HTERT RPE-1 (cell line): ENCODE data around the gene FAM107B.
"Not testable (repeated sequence)": the region's sequence is repeated elsewhere in the genome, so short reads cannot be mapped to it uniquely, and the experiment has no call there.

Experiments
- in situ Hi-C: fragments of 300-500 bp; cut with MboI; formaldehyde crosslinking; loops from 4 replicates; pipeline ENCODE4 v1.14.3; 2020; ENCODE audit warnings: low sequenced_read_pairs

The FAM107B gene

GRCh38 chr10:14774797-14775196, at the start of gene FAM107B:
Gene FAM107B (minus strand): TSS chr10:14774897. CDS start chr10:14774663, 234 bp downstream.
- in situ Hi-C loops: no loop called here

- in situ Hi-C loops: no loop called here
Measured at GRCh38 chr10:14823966-14824365, 49.3 kb upstream of the FAM107B start.

GRCh38 chr10:14822879-14823755, 48.4 kb upstream of the FAM107B start:
- in situ Hi-C loops: no loop called here

GRCh38 chr10:14821635-14822375, 47.1 kb upstream of the FAM107B start:
- in situ Hi-C loops: no loop called here

GRCh38 chr10:14820775-14821154, 46.1 kb upstream of the FAM107B start:
- in situ Hi-C loops: no loop called here

- in situ Hi-C loops: no loop called here
Measured at GRCh38 chr10:14820010-14820774, 45.5 kb upstream of the FAM107B start.

GRCh38 chr10:14816717-14817116, 42.0 kb upstream of the FAM107B start:
- in situ Hi-C loops: not testable (repeated sequence)

GRCh38 chr10:14815681-14816080, 41.0 kb upstream of the FAM107B start:
- in situ Hi-C loops: no loop called here

- in situ Hi-C loops: no loop called here
Measured at GRCh38 chr10:14812271-14812670, 37.6 kb upstream of the FAM107B start.

- in situ Hi-C loops: no loop called here
Measured at GRCh38 chr10:14810969-14811953, 36.6 kb upstream of the FAM107B start.

- in situ Hi-C loops: no loop called here
Measured at GRCh38 chr10:14806318-14806717, 31.6 kb upstream of the FAM107B start.

GRCh38 chr10:14803827-14804226, 29.1 kb upstream of the FAM107B start:
- in situ Hi-C loops: no loop called here

- in situ Hi-C loops: no loop called here
Measured at GRCh38 chr10:14801723-14802122, 27.0 kb upstream of the FAM107B start.

GRCh38 chr10:14800397-14800796, 25.7 kb upstream of the FAM107B start:
- in situ Hi-C loops: no loop called here

- in situ Hi-C loops: no loop called here
Measured at GRCh38 chr10:14798636-14799035, 23.9 kb upstream of the FAM107B start.

- in situ Hi-C loops: no loop called here
Measured at GRCh38 chr10:14787938-14788337, 13.2 kb upstream of the FAM107B start.

GRCh38 chr10:14784459-14785055, 9.9 kb upstream of the FAM107B start:
- in situ Hi-C loops: no loop called here

- in situ Hi-C loops: no loop called here
Measured at GRCh38 chr10:14782691-14783363, 8.1 kb upstream of the FAM107B start.

GRCh38 chr10:14781763-14782162, 7.1 kb upstream of the FAM107B start:
- in situ Hi-C loops: no loop called here
